Measurements from ENCODE around the gene C14orf180.

DNA sequence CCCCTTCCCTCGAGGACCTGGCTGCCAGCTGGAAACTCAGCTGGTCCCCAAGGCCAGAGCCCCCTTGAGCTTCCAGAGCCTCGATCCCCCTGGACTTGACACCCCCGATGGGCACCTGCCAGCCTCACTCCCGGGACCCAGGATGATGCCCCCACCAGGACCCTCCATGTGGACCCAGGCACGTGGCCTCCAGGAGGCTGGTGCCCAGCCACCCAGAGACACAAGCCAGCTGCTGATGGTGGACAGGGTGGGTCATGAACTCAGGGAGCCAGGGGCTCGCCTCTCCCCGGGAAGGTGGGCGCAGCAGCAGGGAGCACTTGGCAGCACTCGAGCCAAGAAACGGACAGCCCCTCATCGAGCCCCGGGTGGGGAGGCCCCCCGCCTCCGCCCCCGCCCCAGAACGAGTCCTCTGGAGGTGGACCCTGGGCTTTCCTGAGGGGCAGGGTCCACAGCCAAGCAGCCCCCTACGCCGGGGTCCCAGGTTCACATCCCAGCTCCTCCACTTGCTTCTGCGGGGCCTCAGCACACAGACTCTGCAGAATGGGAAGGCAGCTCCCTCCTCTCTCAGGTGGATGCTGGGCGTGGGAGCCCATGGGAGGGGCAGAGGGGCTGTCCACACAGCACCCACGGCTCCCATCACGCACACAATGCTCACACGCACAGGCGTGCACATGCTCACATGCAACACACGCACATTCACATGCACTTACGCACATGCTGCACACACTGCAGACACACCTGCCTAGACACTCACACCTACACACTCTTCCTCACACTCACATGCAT lies 12.1 kb downstream of the C14orf180 start:
- TF ChIP-seq, protein P1, sequence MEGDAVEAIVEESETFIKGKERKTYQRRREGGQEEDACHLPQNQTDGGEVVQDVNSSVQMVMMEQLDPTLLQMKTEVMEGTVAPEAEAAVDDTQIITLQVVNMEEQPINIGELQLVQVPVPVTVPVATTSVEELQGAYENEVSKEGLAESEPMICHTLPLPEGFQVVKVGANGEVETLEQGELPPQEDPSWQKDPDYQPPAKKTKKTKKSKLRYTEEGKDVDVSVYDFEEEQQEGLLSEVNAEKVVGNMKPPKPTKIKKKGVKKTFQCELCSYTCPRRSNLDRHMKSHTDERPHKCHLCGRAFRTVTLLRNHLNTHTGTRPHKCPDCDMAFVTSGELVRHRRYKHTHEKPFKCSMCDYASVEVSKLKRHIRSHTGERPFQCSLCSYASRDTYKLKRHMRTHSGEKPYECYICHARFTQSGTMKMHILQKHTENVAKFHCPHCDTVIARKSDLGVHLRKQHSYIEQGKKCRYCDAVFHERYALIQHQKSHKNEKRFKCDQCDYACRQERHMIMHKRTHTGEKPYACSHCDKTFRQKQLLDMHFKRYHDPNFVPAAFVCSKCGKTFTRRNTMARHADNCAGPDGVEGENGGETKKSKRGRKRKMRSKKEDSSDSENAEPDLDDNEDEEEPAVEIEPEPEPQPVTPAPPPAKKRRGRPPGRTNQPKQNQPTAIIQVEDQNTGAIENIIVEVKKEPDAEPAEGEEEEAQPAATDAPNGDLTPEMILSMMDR (IDR thresholded peaks at IDR 0.05), result no peak
- TF ChIP-seq POLR2A (IDR thresholded peaks at IDR 0.05), result no peak

Measured in right lobe of liver (tissue), 4 donors.